HepG2 (cell line): ENCODE results near the gene CMTM1. TPM values are rescaled to one million over a fixed set of nuclear protein-coding genes. Genes with fewer than 3 reads are reported as not detected.

Experiments used
- ATAC-seq: fragments of 200-7000 bp; cut with Tn5 transposase; 3 replicates; pipeline ENCODE4 v1.9.1; 2020; ENCODE audit warnings: mild to moderate bottlenecking, moderate library complexity
- BruUV-seq: library from RNA; stranded (reverse); fragments of 400-500 nt; replicated peaks from 2 replicates; lab custom pipeline; 2021; lab: Mats Ljungman, UMichigan
- CTCF ChIA-PET: fragments of 300-600 bp; formaldehyde crosslinking; extraction: SDS; loops from one replicate; lab custom pipeline; 2021; ENCODE audit warnings: low total read pairs, inconsistent platforms, low intra/inter-chr PET ratio; lab: Yijun Ruan, JAX
- POLR2A ChIA-PET: fragments of 350-600 bp; sonication (Branson Sonifier 250); formaldehyde crosslinking; loops from one replicate; lab custom pipeline; 2020; ENCODE audit warnings: antibody characterized with exemption, inconsistent platforms; lab: Yijun Ruan, JAX
- DNase-seq: peaks from one replicate; pipeline ENCODE4 v3.0.0-alpha.2; 2015; ENCODE audit warnings: low spot score
- FAIRE-seq: peaks from 3 replicates; lab custom pipeline; 2011; peaks lifted over from hg19 to GRCh38; lab: Jason Lieb, UNC
- H2AFZ ChIP-seq: one replicate; pipeline ENCODE4 v1.6.1; 2011; ENCODE audit warnings: low read length, inconsistent platforms
- H3K27ac ChIP-seq: fragments of 300-600 bp; 3 replicates; pipeline ENCODE4 v1.8.0; 2011; ENCODE audit warnings: mixed run types, mild to moderate bottlenecking, mixed read lengths, low read length, inconsistent platforms; ENCODE audit not compliant: insufficient read depth; ENCODE audit errors: extremely low read length
- H3K27me3 ChIP-seq, 2 experiments: fragments of 200-600 bp in 1 of 2; 2 replicates in 1 of 2; 3 replicates in 1 of 2; pipeline versions ENCODE4 v1.6.0 to v1.8.0; 2011; ENCODE audit warnings: low read length in 2 of 2, mild to moderate bottlenecking in 2 of 2, moderate library complexity in 2 of 2, inconsistent platforms in 1 of 2; ENCODE audit not compliant: insufficient read depth in 2 of 2, control insufficient read depth in 1 of 2
- H3K36me3 ChIP-seq, 2 experiments: fragments of 200-600 bp in 1 of 2; replicated peaks in 1 of 2; 2 replicates in 1 of 2; 3 replicates in 1 of 2; pipeline versions ENCODE4 v1.5.1 to v1.8.0; 2011; ENCODE audit warnings: low read length in 2 of 2, inconsistent platforms in 1 of 2; ENCODE audit not compliant: insufficient read depth in 2 of 2, control insufficient read depth in 1 of 2
- H3K4me1 ChIP-seq: 2 replicates; pipeline ENCODE4 v1.5.1; 2012; ENCODE audit warnings: low read length, inconsistent platforms; ENCODE audit not compliant: insufficient read depth
- H3K4me2 ChIP-seq: 2 replicates; pipeline ENCODE4 v1.6.0; 2011; ENCODE audit warnings: low read depth, low read length, inconsistent platforms
- H3K4me3 ChIP-seq, 3 experiments: fragments of 200-600 bp in 1 of 3; sonication (generic), shearing (Covaris generic) in 1 of 3; replicated peaks in 1 of 3; 2 replicates each; pipeline ENCODE4 v1.5.1; 2011 to 2016; ENCODE audit warnings: low read length in 3 of 3, inconsistent platforms in 2 of 3, low read depth in 2 of 3, mild to moderate bottlenecking in 2 of 3, control low read depth in 1 of 3, mixed read lengths in 1 of 3; ENCODE audit not compliant: insufficient read depth in 1 of 3
- H3K79me2 ChIP-seq: one replicate; pipeline ENCODE4 v1.6.1; 2011; ENCODE audit warnings: low read length, inconsistent platforms; ENCODE audit not compliant: insufficient read depth
- H3K9ac ChIP-seq: 2 replicates; pipeline ENCODE4 v1.6.0; 2011; ENCODE audit warnings: mild to moderate bottlenecking, low read depth, low read length, inconsistent platforms; ENCODE audit not compliant: insufficient read depth
- H3K9me3 ChIP-seq: 2 replicates; pipeline ENCODE4 v1.5.1; 2012; ENCODE audit warnings: mild to moderate bottlenecking, low read length
- H4K20me1 ChIP-seq: 2 replicates; pipeline ENCODE4 v1.6.0; 2011; ENCODE audit warnings: inconsistent platforms, mild to moderate bottlenecking, low read length, moderate library complexity; ENCODE audit not compliant: insufficient read depth
- ARID2 ChIP-seq: sonication (generic); formaldehyde crosslinking; IDR thresholded peaks from 2 replicates; pipeline ENCODE4 v1.8.1; 2022; ENCODE audit warnings: mild to moderate bottlenecking, missing genetic modification reagents, borderline replicate concordance
- CREB1 ChIP-seq, 2 experiments: fragments of 450-650 bp in 1 of 2; IDR thresholded peaks; 2 replicates each; pipeline ENCODE4 v1.6.1; 2016 to 2017; ENCODE audit warnings: control low read depth in 1 of 2, mild to moderate bottlenecking in 1 of 2, missing compliant biosample characterization in 1 of 2, missing genetic modification characterization in 1 of 2
- DMAP1 ChIP-seq: IDR thresholded peaks from 2 replicates; pipeline ENCODE4 v1.6.1; 2016
- FOXC1 ChIP-seq: sonication (generic); formaldehyde crosslinking; IDR thresholded peaks from 2 replicates; pipeline ENCODE4 v1.8.0; 2022; ENCODE audit warnings: mild to moderate bottlenecking, missing genetic modification reagents, borderline replicate concordance
- MED13 ChIP-seq: sonication (generic); formaldehyde crosslinking; IDR thresholded peaks from 2 replicates; pipeline ENCODE4 v1.5.0; 2020; ENCODE audit warnings: missing genetic modification reagents
- MYNN ChIP-seq: sonication (generic); formaldehyde crosslinking; IDR thresholded peaks from 2 replicates; pipeline ENCODE4 v1.4.0; 2020; ENCODE audit warnings: mild to moderate bottlenecking, low read depth, missing genetic modification reagents
- NBN ChIP-seq: fragments of 450-650 bp; conservative IDR thresholded peaks from 2 replicates; pipeline ENCODE4 v1.6.1; 2017
- SP140L ChIP-seq: sonication (generic); formaldehyde crosslinking; IDR thresholded peaks from 2 replicates; pipeline ENCODE4 v1.4.0; 2020; ENCODE audit warnings: missing genetic modification reagents, borderline replicate concordance
- TFDP1 ChIP-seq: IDR thresholded peaks from 2 replicates; pipeline ENCODE4 v1.6.1; 2016; ENCODE audit warnings: missing compliant biosample characterization, missing genetic modification reagents, borderline replicate concordance
- ZNF605 ChIP-seq: sonication (generic); formaldehyde crosslinking; IDR thresholded peaks from 2 replicates; pipeline ENCODE4 v1.8.0; 2022; ENCODE audit warnings: mild to moderate bottlenecking, missing genetic modification reagents
- ZNF720 ChIP-seq: sonication (generic); formaldehyde crosslinking; IDR thresholded peaks from 2 replicates; pipeline ENCODE4 v1.4.0; 2020; ENCODE audit warnings: missing genetic modification reagents
- ZNF766 ChIP-seq: sonication (generic); formaldehyde crosslinking; IDR thresholded peaks from 2 replicates; pipeline ENCODE4 v1.5.0; 2020; ENCODE audit warnings: missing genetic modification reagents, borderline replicate concordance
- WGBS: methylation state at CpG from one replicate; pipeline ENCODE4 v1.1.6; 2017; ENCODE audit warnings: low lambda C conversion rate; 5-methylcytosine and 5-hydroxymethylcytosine counted together
- in situ Hi-C: cut with HindIII; loops from 2 replicates; pipeline ENCODE4 v1.10.0; 2017; ENCODE audit warnings: low pct_unique_long_range_greater_than_20kb; ENCODE audit not compliant: extremely low pct_ligation_motif_present
- intact Hi-C: fragments of 100-400 bp; cut with micrococcal nuclease; formaldehyde crosslinking; loops from one replicate; pipeline ENCODE4 v1.10.0; 2022; ENCODE audit not compliant: unreplicated experiment
- polyA plus RNA-seq, 8 experiments: library from polyadenylated mRNA; depleted of rRNA in 3 of 8; stranded (reverse) in 7 of 8; unstranded in 1 of 8; fragments of >200 nt; fragmentation: Illumina TruSeq in 4 of 8; extraction: Trizol in 4 of 8; gene quantifications; 2 replicates each; pipeline versions ENCODE4 v1.2.1 to v1.2.3, GENCODE V29; 2011 to 2016; ENCODE audit warnings: low read depth in 4 of 8, missing spikeins in 1 of 8, mixed read lengths in 1 of 8; ENCODE audit not compliant: insufficient read depth in 1 of 8
- total RNA-seq, 5 experiments: library from RNA; depleted of rRNA; stranded (reverse); fragments of >200 nt; fragmentation: Illumina TruSeq; extraction: Trizol; gene quantifications; 2 replicates each; pipeline ENCODE4 v1.2.3, GENCODE V29; 2016; ENCODE audit warnings: low read depth in 1 of 5
- TF ChIP-seq, protein P1 (sequence below): sonication (generic); formaldehyde crosslinking; IDR thresholded peaks from 2 replicates; pipeline ENCODE4 v1.5.1; 2020; ENCODE audit warnings: mild to moderate bottlenecking, missing genetic modification reagents, borderline replicate concordance
- TF ChIP-seq, protein P2 (sequence below): sonication (generic); formaldehyde crosslinking; IDR thresholded peaks from 2 replicates; pipeline ENCODE4 v1.4.0; 2020; ENCODE audit warnings: mild to moderate bottlenecking, missing genetic modification reagents

The CMTM1 gene
- total and polyA plus RNA-seq, 2 of the 13 experiments (the other 11 are each of a cell fraction or from before 2014, with no cell fraction given) = 1.7 to 2.9 TPM

- intact Hi-C loops = no loop called here
- CTCF ChIA-PET = interaction anchor here (1.5 kb wide), 1 partner anchor 42 kb away, joined by 5 read pairs; no protein-coding TSS in a partner anchor
- TF ChIP-seq ARID2 (CRISPR knock-in tag) = no peak
- TF ChIP-seq MYNN = no peak
- TF ChIP-seq FOXC1 = no peak
- no peak for TF ChIP-seq NBN
- no peak for TF ChIP-seq SP140L (CRISPR knock-in tag)
- no peak for TF ChIP-seq ZNF720 (CRISPR knock-in tag)
- no peak for TF ChIP-seq MED13 (CRISPR knock-in tag)
- no peak for TF ChIP-seq CREB1 (IDR thresholded peaks at IDR 0.05)
- TF ChIP-seq CREB1 (CRISPR knock-in tag; IDR thresholded peaks at IDR 0.05) = no peak
- TF ChIP-seq, protein P1, sequence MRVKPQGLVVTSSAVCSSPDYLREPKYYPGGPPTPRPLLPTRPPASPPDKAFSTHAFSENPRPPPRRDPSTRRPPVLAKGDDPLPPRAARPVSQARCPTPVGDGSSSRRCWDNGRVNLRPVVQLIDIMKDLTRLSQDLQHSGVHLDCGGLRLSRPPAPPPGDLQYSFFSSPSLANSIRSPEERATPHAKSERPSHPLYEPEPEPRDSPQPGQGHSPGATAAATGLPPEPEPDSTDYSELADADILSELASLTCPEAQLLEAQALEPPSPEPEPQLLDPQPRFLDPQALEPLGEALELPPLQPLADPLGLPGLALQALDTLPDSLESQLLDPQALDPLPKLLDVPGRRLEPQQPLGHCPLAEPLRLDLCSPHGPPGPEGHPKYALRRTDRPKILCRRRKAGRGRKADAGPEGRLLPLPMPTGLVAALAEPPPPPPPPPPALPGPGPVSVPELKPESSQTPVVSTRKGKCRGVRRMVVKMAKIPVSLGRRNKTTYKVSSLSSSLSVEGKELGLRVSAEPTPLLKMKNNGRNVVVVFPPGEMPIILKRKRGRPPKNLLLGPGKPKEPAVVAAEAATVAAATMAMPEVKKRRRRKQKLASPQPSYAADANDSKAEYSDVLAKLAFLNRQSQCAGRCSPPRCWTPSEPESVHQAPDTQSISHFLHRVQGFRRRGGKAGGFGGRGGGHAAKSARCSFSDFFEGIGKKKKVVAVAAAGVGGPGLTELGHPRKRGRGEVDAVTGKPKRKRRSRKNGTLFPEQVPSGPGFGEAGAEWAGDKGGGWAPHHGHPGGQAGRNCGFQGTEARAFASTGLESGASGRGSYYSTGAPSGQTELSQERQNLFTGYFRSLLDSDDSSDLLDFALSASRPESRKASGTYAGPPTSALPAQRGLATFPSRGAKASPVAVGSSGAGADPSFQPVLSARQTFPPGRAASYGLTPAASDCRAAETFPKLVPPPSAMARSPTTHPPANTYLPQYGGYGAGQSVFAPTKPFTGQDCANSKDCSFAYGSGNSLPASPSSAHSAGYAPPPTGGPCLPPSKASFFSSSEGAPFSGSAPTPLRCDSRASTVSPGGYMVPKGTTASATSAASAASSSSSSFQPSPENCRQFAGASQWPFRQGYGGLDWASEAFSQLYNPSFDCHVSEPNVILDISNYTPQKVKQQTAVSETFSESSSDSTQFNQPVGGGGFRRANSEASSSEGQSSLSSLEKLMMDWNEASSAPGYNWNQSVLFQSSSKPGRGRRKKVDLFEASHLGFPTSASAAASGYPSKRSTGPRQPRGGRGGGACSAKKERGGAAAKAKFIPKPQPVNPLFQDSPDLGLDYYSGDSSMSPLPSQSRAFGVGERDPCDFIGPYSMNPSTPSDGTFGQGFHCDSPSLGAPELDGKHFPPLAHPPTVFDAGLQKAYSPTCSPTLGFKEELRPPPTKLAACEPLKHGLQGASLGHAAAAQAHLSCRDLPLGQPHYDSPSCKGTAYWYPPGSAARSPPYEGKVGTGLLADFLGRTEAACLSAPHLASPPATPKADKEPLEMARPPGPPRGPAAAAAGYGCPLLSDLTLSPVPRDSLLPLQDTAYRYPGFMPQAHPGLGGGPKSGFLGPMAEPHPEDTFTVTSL (CRISPR knock-in tag) = no peak
- no peak for TF ChIP-seq ZNF605 (CRISPR knock-in tag)
- no peak for TF ChIP-seq ZNF766
- TF ChIP-seq, protein P2, sequence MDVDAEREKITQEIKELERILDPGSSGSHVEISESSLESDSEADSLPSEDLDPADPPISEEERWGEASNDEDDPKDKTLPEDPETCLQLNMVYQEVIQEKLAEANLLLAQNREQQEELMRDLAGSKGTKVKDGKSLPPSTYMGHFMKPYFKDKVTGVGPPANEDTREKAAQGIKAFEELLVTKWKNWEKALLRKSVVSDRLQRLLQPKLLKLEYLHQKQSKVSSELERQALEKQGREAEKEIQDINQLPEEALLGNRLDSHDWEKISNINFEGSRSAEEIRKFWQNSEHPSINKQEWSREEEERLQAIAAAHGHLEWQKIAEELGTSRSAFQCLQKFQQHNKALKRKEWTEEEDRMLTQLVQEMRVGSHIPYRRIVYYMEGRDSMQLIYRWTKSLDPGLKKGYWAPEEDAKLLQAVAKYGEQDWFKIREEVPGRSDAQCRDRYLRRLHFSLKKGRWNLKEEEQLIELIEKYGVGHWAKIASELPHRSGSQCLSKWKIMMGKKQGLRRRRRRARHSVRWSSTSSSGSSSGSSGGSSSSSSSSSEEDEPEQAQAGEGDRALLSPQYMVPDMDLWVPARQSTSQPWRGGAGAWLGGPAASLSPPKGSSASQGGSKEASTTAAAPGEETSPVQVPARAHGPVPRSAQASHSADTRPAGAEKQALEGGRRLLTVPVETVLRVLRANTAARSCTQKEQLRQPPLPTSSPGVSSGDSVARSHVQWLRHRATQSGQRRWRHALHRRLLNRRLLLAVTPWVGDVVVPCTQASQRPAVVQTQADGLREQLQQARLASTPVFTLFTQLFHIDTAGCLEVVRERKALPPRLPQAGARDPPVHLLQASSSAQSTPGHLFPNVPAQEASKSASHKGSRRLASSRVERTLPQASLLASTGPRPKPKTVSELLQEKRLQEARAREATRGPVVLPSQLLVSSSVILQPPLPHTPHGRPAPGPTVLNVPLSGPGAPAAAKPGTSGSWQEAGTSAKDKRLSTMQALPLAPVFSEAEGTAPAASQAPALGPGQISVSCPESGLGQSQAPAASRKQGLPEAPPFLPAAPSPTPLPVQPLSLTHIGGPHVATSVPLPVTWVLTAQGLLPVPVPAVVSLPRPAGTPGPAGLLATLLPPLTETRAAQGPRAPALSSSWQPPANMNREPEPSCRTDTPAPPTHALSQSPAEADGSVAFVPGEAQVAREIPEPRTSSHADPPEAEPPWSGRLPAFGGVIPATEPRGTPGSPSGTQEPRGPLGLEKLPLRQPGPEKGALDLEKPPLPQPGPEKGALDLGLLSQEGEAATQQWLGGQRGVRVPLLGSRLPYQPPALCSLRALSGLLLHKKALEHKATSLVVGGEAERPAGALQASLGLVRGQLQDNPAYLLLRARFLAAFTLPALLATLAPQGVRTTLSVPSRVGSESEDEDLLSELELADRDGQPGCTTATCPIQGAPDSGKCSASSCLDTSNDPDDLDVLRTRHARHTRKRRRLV (CRISPR knock-in tag) = no peak
- TF ChIP-seq TFDP1 (CRISPR knock-in tag) = no peak
- no peak for TF ChIP-seq DMAP1 (CRISPR knock-in tag)
Measured at GRCh38 chr16:66562986-66563385, 3.3 kb upstream of the CMTM1 start.

More at GRCh38 chr16:66562986-66563385, 3.3 kb upstream of the CMTM1 start:
- Histone ChIP-seq H3K4me2 (no peak overlapping the region), H3K79me2 (peaks cover 3% of the 10 kb centered on the region), H3K9ac (no peak overlapping the region), H3K9me3 (no peaks in the 10 kb centered on the region), H3K27ac (no peak overlapping the region), H2AFZ (no peak overlapping the region), H3K4me1 (peaks cover 8% of the 10 kb centered on the region), H3K27me3 (no peaks in the 10 kb centered on the region), H3K36me3 (peaks cover 8 to 47% of the 10 kb centered on the region in 2 experiments; a peak in 4 of 5 replicates), H4K20me1 (0 out of 2 replicates have a peak, but pooled peaks cover 2% of the 10 kb centered on the region), H3K4me3 (no peak overlapping the region)
- in situ Hi-C loops = no loop called here
- DNase-seq = no peak
- no TSS peak for BruUV-seq
- WGBS = 100% methylated on average over 2 of the region's 2 CpGs
- POLR2A ChIA-PET = interaction anchor here (2.9 kb wide), 1 partner anchor 10 kb away, joined by 18 read pairs; the partner anchor contains the start of gene CKLF
- ATAC-seq = no peak
- FAIRE-seq = no peak
